Trophoblast cell (in vitro differentiated cells and primary cell): ENCODE results near the gene LAMA2.

ENCODE experiments used
- DNase-seq, 2 donors: peaks; one replicate each; pipeline ENCODE4 v3.0.0-alpha.2; 2016
- H2AFZ ChIP-seq: 2 replicates; pipeline ENCODE4 v1.6.1; 2013; ENCODE audit warnings: low read length, moderate library complexity, mild to moderate bottlenecking; ENCODE audit not compliant: insufficient read depth, poor library complexity
- H2AK5ac ChIP-seq: 2 replicates; pipeline ENCODE4 v1.6.1; 2013; ENCODE audit warnings: mild to moderate bottlenecking, low read length
- H2BK120ac ChIP-seq: 2 replicates; pipeline ENCODE4 v1.6.1; 2013; ENCODE audit warnings: low read length, mild to moderate bottlenecking, moderate library complexity; ENCODE audit not compliant: insufficient read depth, poor library complexity
- H2BK12ac ChIP-seq: 2 replicates; pipeline ENCODE4 v1.6.1; 2013; ENCODE audit warnings: mild to moderate bottlenecking, low read length, moderate library complexity
- H2BK5ac ChIP-seq: 2 replicates; pipeline ENCODE4 v1.6.1; 2013; ENCODE audit warnings: low read length, low read depth, moderate library complexity, mild to moderate bottlenecking; ENCODE audit not compliant: poor library complexity
- H3K14ac ChIP-seq: 2 replicates; pipeline ENCODE4 v1.6.1; 2013; ENCODE audit warnings: mild to moderate bottlenecking, low read length
- H3K18ac ChIP-seq: 2 replicates; pipeline ENCODE4 v1.6.1; 2013; ENCODE audit warnings: mild to moderate bottlenecking, low read length
- H3K23ac ChIP-seq: 2 replicates; pipeline ENCODE4 v1.6.1; 2013; ENCODE audit warnings: low read length
- H3K27ac ChIP-seq: 2 replicates; pipeline ENCODE4 v1.5.1; 2013; ENCODE audit warnings: low read depth, mild to moderate bottlenecking, inconsistent platforms, low read length, moderate library complexity
- H3K27me3 ChIP-seq: 2 replicates; pipeline ENCODE4 v1.6.1; 2013; ENCODE audit warnings: inconsistent platforms, mild to moderate bottlenecking, low read length, moderate library complexity; ENCODE audit not compliant: insufficient read depth
- H3K36me3 ChIP-seq, 2 experiments: 1 replicate in 1 of 2; 2 replicates in 1 of 2; pipeline ENCODE4 v1.6.1; 2013; ENCODE audit warnings: low read length in 2 of 2, mild to moderate bottlenecking in 2 of 2, moderate library complexity in 1 of 2; ENCODE audit not compliant: insufficient read depth in 2 of 2, control insufficient read depth in 1 of 2
- H3K4ac ChIP-seq: 2 replicates; pipeline ENCODE4 v1.6.1; 2013; ENCODE audit warnings: low read depth, mild to moderate bottlenecking, low read length, moderate library complexity
- H3K4me1 ChIP-seq, 2 experiments: 1 replicate in 1 of 2; 2 replicates in 1 of 2; pipeline ENCODE4 v1.6.1; 2013; ENCODE audit warnings: low read length in 2 of 2, mild to moderate bottlenecking in 2 of 2, moderate library complexity in 1 of 2; ENCODE audit not compliant: insufficient read depth in 2 of 2, control insufficient read depth in 1 of 2
- H3K4me2 ChIP-seq: 2 replicates; pipeline ENCODE4 v1.6.1; 2013; ENCODE audit warnings: inconsistent platforms, mild to moderate bottlenecking, low read length, moderate library complexity
- H3K4me3 ChIP-seq: 2 replicates; pipeline ENCODE4 v1.5.1; 2013; ENCODE audit warnings: mild to moderate bottlenecking, low read depth, low read length, inconsistent platforms
- H3K79me1 ChIP-seq: one replicate; pipeline ENCODE4 v1.6.1; 2013; ENCODE audit warnings: low read length
- H3K79me2 ChIP-seq: 2 replicates; pipeline ENCODE4 v1.6.1; 2013; ENCODE audit warnings: low read length, mild to moderate bottlenecking; ENCODE audit not compliant: control insufficient read depth, insufficient read depth, poor library complexity
- H3K9ac ChIP-seq: 2 replicates; pipeline ENCODE4 v1.6.1; 2013; ENCODE audit warnings: mild to moderate bottlenecking, low read length
- H3K9me3 ChIP-seq: 2 replicates; pipeline ENCODE4 v1.6.1; 2013; ENCODE audit warnings: low read depth, mild to moderate bottlenecking, control low read depth, inconsistent platforms, low read length; ENCODE audit not compliant: insufficient read depth
- H4K12ac ChIP-seq: 2 replicates; pipeline ENCODE4 v1.6.1; 2013; ENCODE audit warnings: low read depth, mild to moderate bottlenecking, low read length, moderate library complexity
- H4K8ac ChIP-seq: 2 replicates; pipeline ENCODE4 v1.6.1; 2013; ENCODE audit warnings: low read depth, mild to moderate bottlenecking, low read length, moderate library complexity
- H4K91ac ChIP-seq: one replicate; pipeline ENCODE4 v1.6.1; 2013; ENCODE audit warnings: low read depth, mild to moderate bottlenecking, low read length, moderate library complexity
- WGBS: extraction: QIAGEN DNeasy Blood & Tissue Kit; methylation state at CpG from one replicate; pipeline ENCODE4 v1.1.7; 2013; ENCODE audit warnings: missing lambda C conversion rate; ENCODE audit not compliant: insufficient read length, insufficient coverage; ENCODE audit errors: extremely low coverage; 5-methylcytosine and 5-hydroxymethylcytosine counted together

Gene LAMA2

GRCh38 chr6:129096651-129097290 lies 213.8 kb downstream of the LAMA2 start:
- no peak overlapping the region for H2BK12ac ChIP-seq
- no peak overlapping the region for H2BK5ac ChIP-seq
- no peak overlapping the region for H3K27ac ChIP-seq
- no peaks in the 10 kb centered on the region for H3K79me2 ChIP-seq
- H2BK120ac ChIP-seq = no peak overlapping the region
- no peaks in the 10 kb centered on the region for H3K27me3 ChIP-seq
- H3K18ac ChIP-seq = no peak overlapping the region
- H3K4me2 ChIP-seq = no peak overlapping the region
- H3K4me1 ChIP-seq = no peaks in the 10 kb centered on the region
- H3K36me3 ChIP-seq = no peaks in the 10 kb centered on the region
- H2AFZ ChIP-seq = no peak overlapping the region
- peak; percentile 63 to 92 for DNase-seq
- no peak overlapping the region for H3K9ac ChIP-seq
- H3K23ac ChIP-seq = no peak overlapping the region
- no peak overlapping the region for H3K4ac ChIP-seq
- no peak overlapping the region for H3K14ac ChIP-seq
- no peaks in the 10 kb centered on the region for H3K9me3 ChIP-seq
- no peak overlapping the region for H4K8ac ChIP-seq
- H3K79me1 ChIP-seq = no peaks in the 10 kb centered on the region
- no peak overlapping the region for H4K91ac ChIP-seq
- H2AK5ac ChIP-seq = no peak overlapping the region
- WGBS = no CpG with 5 or more reads among the region's 3 CpGs
- no peak overlapping the region for H4K12ac ChIP-seq
- H3K4me3 ChIP-seq = no peak overlapping the region

GRCh38 chr6:129098061-129098553 lies 215.2 kb downstream of the LAMA2 start:
- Histone ChIP-seq H3K18ac (no peak overlapping the region), H3K4ac (no peak overlapping the region), H3K14ac (no peak overlapping the region), H3K27me3 (no peaks in the 10 kb centered on the region), H2AFZ (no peak overlapping the region), H4K91ac (no peak overlapping the region), H2BK5ac (no peak overlapping the region), H3K36me3 (no peaks in the 10 kb centered on the region), H3K23ac (no peak overlapping the region), H3K4me1 (no peaks in the 10 kb centered on the region), H2AK5ac (no peak overlapping the region), H3K4me3 (no peak overlapping the region), H2BK120ac (no peak overlapping the region), H4K12ac (no peak overlapping the region), H3K79me1 (no peaks in the 10 kb centered on the region), H3K4me2 (no peak overlapping the region), H3K9ac (no peak overlapping the region), H3K27ac (no peak overlapping the region), H2BK12ac (no peak overlapping the region), H3K79me2 (no peaks in the 10 kb centered on the region), H3K9me3 (no peaks in the 10 kb centered on the region), H4K8ac (no peak overlapping the region)
- no peak for DNase-seq
- no CpG with 5 or more reads among the region's 9 CpGs for WGBS

GRCh38 chr6:129099696-129100095 lies 216.8 kb downstream of the LAMA2 start:
- no peaks in the 10 kb centered on the region for H3K9me3 ChIP-seq
- no peak overlapping the region for H2BK120ac ChIP-seq
- H3K4ac ChIP-seq = no peak overlapping the region
- peak; percentile 87 to 98 for DNase-seq
- H3K18ac ChIP-seq = no peak overlapping the region
- no peak overlapping the region for H3K9ac ChIP-seq
- no peak overlapping the region for H4K91ac ChIP-seq
- H2BK5ac ChIP-seq = no peak overlapping the region
- H3K4me1 ChIP-seq = no peaks in the 10 kb centered on the region
- no peak overlapping the region for H4K8ac ChIP-seq
- no peaks in the 10 kb centered on the region for H3K36me3 ChIP-seq
- H3K4me2 ChIP-seq = no peak overlapping the region
- H3K23ac ChIP-seq = no peak overlapping the region
- no peak overlapping the region for H2AFZ ChIP-seq
- H3K27me3 ChIP-seq = no peaks in the 10 kb centered on the region
- H4K12ac ChIP-seq = no peak overlapping the region
- no peaks in the 10 kb centered on the region for H3K79me1 ChIP-seq
- no peak overlapping the region for H2BK12ac ChIP-seq
- no peak overlapping the region for H2AK5ac ChIP-seq
- H3K27ac ChIP-seq = no peak overlapping the region
- H3K4me3 ChIP-seq = no peak overlapping the region
- H3K14ac ChIP-seq = no peak overlapping the region
- no peaks in the 10 kb centered on the region for H3K79me2 ChIP-seq

GRCh38 chr6:129100164-129100563 lies 217.2 kb downstream of the LAMA2 start:
- no peak overlapping the region for H2BK120ac ChIP-seq
- H3K18ac ChIP-seq = no peak overlapping the region
- no peaks in the 10 kb centered on the region for H3K27me3 ChIP-seq
- no peak overlapping the region for H2AK5ac ChIP-seq
- DNase-seq = no peak
- no peaks in the 10 kb centered on the region for H3K9me3 ChIP-seq
- H3K36me3 ChIP-seq = no peaks in the 10 kb centered on the region
- H4K12ac ChIP-seq = no peak overlapping the region
- H4K8ac ChIP-seq = no peak overlapping the region
- no peak overlapping the region for H3K27ac ChIP-seq
- no peak overlapping the region for H2AFZ ChIP-seq
- H3K23ac ChIP-seq = no peak overlapping the region
- no peaks in the 10 kb centered on the region for H3K79me1 ChIP-seq
- no peak overlapping the region for H3K4me3 ChIP-seq
- no peak overlapping the region for H2BK12ac ChIP-seq
- no peaks in the 10 kb centered on the region for H3K4me1 ChIP-seq
- H3K14ac ChIP-seq = no peak overlapping the region
- WGBS = no CpG with 5 or more reads among the region's 1 CpG
- no peak overlapping the region for H3K9ac ChIP-seq
- H4K91ac ChIP-seq = no peak overlapping the region
- H2BK5ac ChIP-seq = no peak overlapping the region
- H3K4ac ChIP-seq = no peak overlapping the region
- H3K79me2 ChIP-seq = no peaks in the 10 kb centered on the region
- H3K4me2 ChIP-seq = no peak overlapping the region
